Activated CD8-positive, alpha-beta memory T cell treated with anti-CD3 and anti-CD28 coated beads, Interleukin-2, amount 10 ng/mL, durations not matched to agents 7 days and 5 days (primary cell): ENCODE results near the gene ELP2. TPM values are rescaled to one million over a fixed set of nuclear protein-coding genes. Genes with fewer than 3 reads are reported as not detected.

Experiments used
- ATAC-seq: fragments of 150-1000 bp; cut with Tn5 transposase; one replicate; pipeline ENCODE4 v1.10.0; 2021; ENCODE audit warnings: moderate library complexity
- CTCF ChIA-PET: fragments of 350-600 bp; sonication (Branson Sonifier 250); formaldehyde crosslinking; loops from one replicate; lab custom pipeline; 2021; ENCODE audit warnings: antibody characterized with exemption; lab: Charles Lee
- DNase-seq: peaks from one replicate; pipeline ENCODE4 v3.0.0-alpha.2; 2020
- H3K27ac Mint-ChIP-seq: one replicate; pipeline ENCODE4 v1.8.0; 2021; ENCODE audit warnings: mild to moderate bottlenecking, mixed read lengths
- H3K27me3 Mint-ChIP-seq: one replicate; pipeline ENCODE4 v1.8.0; 2021; ENCODE audit warnings: mixed read lengths
- H3K36me3 Mint-ChIP-seq: one replicate; pipeline ENCODE4 v1.8.0; 2021; ENCODE audit warnings: mild to moderate bottlenecking, mixed read lengths
- H3K4me1 Mint-ChIP-seq: one replicate; pipeline ENCODE4 v1.8.0; 2021; ENCODE audit warnings: mixed read lengths
- H3K4me3 Mint-ChIP-seq: one replicate; pipeline ENCODE4 v1.8.0; 2021; ENCODE audit warnings: mild to moderate bottlenecking, moderate library complexity, mixed read lengths
- H3K9me3 Mint-ChIP-seq: one replicate; pipeline ENCODE4 v1.8.0; 2022; ENCODE audit warnings: low read depth, mixed read lengths
- total RNA-seq, 2 experiments: library from RNA; stranded (reverse); gene quantifications; one replicate each; pipeline ENCODE4 v1.2.3, GENCODE V29; 2021

Gene ELP2
- total RNA-seq, 2 experiments from 2014 or later = 58.8 to 67.6 TPM

DNA sequence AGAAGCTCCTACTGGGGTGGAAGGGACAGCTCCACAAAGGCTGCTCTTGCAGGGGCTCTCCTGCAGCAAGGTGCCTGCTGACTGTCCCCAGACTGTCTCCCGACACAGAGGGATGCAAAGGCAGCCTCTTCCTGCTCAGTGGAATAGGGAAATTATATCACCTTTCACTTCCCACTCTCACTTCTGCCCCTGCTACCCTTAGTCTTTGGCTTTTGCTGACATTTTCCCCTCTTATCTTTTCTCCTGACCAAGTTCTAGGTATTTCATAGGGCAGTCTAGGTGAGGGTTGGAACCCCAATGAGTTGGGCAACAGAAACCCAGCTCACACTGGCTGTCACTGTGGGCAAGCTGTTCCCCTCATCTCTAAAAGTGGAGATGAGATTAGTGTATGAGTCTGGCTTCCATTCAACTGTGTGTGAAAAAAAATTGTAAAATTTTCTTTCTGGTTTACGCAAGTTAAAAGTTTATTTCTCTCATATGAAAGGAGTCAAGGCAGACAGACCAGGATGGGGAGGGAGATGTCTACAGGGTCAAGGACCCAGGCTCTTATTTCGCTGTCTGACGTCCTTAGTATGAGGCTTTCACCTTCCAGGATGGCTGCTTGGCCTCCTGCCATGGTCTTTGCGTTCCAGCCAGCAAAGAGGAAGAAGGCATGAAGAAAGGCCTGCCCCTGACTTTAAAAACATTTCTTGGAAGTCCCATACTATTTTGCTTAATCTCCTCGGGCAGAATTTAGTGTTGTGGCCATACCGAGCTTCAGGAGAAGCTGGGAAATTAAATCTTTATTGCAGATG is 50.1 kb downstream of the ELP2 start:
- Mint-ChIP-seq H3K27me3 (no peaks in the 10 kb centered on the region), H3K4me3 (no peak overlapping the region), H3K4me1 (peaks cover 14% of the 10 kb centered on the region), H3K27ac (no peak overlapping the region), H3K36me3 (peaks cover 14% of the 10 kb centered on the region), H3K9me3 (no peaks in the 10 kb centered on the region)
- CTCF ChIA-PET = no interaction called here
- no peak for ATAC-seq
- no peak for DNase-seq

DNA sequence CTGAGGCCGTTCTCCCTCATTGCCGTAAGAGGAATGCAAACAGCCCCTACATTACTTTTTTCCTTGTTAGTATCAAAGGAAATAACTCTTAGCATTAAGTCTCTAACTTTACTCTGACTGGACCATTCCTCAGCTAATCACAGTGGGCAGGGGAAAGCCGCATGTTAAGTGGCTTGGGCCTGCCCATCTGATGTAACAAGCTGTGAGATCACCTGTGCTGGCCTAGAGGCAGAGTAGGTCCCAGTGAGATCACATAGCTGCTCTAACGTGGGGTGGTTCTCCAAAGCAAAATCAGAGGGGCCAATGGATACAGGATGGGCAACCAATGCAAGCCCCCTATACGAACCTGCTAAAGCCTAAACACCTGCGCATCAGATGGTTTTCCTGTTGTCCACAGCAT is 51.7 kb downstream of the ELP2 start:
- H3K27ac Mint-ChIP-seq = no peak overlapping the region
- DNase-seq (no peak), ATAC-seq (no peak)
- CTCF ChIA-PET = interaction anchor here (0.5 to 1.0 kb wide), 2 partner anchors 9 to 48 kb away, joined by 3 read pairs; no protein-coding TSS in a partner anchor
- no peaks in the 10 kb centered on the region for H3K27me3 Mint-ChIP-seq
- H3K9me3 Mint-ChIP-seq = no peaks in the 10 kb centered on the region
- H3K4me1 Mint-ChIP-seq = peaks cover 7% of the 10 kb centered on the region
- peaks cover 6% of the 10 kb centered on the region for H3K36me3 Mint-ChIP-seq
- H3K4me3 Mint-ChIP-seq = no peak overlapping the region

DNA sequence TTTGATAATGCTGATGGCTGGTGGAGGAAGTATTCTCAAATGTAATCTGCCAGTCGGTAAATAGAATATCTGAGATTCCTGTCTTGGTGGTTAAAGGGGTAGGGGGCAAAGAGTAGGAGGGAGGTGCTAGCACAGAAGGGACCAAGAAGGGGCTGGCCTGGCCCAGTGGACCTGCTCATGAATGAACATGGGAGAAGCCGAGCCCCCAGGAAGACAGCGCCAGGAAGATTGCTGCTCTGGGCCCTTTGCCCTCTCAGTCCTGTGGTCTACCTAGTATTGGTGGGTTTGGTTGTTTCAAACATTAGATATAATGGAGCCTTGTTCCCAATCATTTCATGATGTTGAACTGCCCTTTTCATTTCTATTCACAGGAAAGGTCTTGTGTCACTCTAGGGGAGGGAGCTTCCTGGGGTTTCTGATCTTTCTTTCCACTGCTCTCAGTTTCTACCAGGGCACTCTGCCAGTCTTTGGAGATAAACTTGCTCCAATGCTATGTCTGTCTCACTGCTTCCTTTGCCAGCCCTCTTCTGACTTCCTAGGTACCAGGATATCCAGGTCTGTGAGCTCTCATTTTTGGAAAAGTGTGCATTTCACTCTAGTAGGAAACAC is 52.3 kb downstream of the ELP2 start:
- H3K27ac Mint-ChIP-seq = no peak overlapping the region
- CTCF ChIA-PET = interaction anchor here (0.5 to 1.0 kb wide), 2 partner anchors 9 to 49 kb away, joined by 3 read pairs; no protein-coding TSS in a partner anchor
- DNase-seq (no peak), ATAC-seq (no peak)
- H3K9me3 Mint-ChIP-seq = no peaks in the 10 kb centered on the region
- H3K27me3 Mint-ChIP-seq = no peaks in the 10 kb centered on the region
- peaks cover 4% of the 10 kb centered on the region for H3K36me3 Mint-ChIP-seq
- peaks cover 9% of the 10 kb centered on the region for H3K4me1 Mint-ChIP-seq
- H3K4me3 Mint-ChIP-seq = no peak overlapping the region

DNA sequence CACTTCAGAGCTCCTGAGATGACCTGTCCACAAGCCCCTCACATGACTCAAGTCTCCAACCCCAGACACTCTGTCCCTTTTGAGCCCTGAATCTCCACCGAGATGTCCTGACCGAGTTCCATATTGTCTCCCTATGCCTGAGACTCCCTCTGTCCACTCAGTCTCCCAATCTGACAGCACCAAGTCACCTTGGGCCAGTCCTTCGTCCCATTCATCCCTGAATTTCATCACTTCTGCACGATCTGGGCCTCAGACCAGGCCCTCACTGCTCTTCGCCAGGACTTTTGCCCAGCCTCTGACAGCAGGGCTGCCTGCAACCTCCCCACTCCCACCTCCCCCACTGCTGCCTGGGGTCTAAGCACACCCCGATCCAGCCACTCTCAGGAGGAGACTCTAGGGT is 53.3 kb downstream of the ELP2 start:
- DNase-seq (no peak), ATAC-seq (no peak)
- peaks cover 3% of the 10 kb centered on the region for H3K27me3 Mint-ChIP-seq
- H3K27ac Mint-ChIP-seq = no peak overlapping the region
- H3K36me3 Mint-ChIP-seq = peaks cover 3% of the 10 kb centered on the region
- CTCF ChIA-PET = no interaction called here
- no peak overlapping the region for H3K4me3 Mint-ChIP-seq
- no peaks in the 10 kb centered on the region for H3K9me3 Mint-ChIP-seq
- peaks cover 10% of the 10 kb centered on the region for H3K4me1 Mint-ChIP-seq

DNA sequence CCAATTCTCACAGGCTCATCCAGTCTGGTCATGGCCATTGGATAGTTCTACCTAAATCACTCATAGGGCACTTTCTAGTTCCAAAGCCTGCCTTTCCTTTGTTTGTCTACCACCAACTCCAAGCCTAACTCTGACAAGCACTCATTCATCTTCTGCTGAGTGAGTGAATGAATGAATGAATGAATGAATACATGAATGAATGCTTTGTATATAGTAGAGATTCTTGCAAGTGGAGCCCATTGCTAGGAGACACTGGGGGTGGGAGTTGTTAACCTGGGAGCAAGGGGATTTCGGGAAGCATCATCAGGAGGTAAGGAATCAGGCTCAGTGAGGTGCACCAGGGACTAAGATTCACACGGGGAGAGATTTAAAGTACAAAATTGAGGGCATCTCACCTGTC is 54.3 kb downstream of the ELP2 start:
- DNase-seq (no peak), ATAC-seq (no peak)
- no peaks in the 10 kb centered on the region for H3K36me3 Mint-ChIP-seq
- H3K27ac Mint-ChIP-seq = no peak overlapping the region
- H3K9me3 Mint-ChIP-seq = no peaks in the 10 kb centered on the region
- peaks cover 19% of the 10 kb centered on the region for H3K4me1 Mint-ChIP-seq
- H3K27me3 Mint-ChIP-seq = peaks cover 13% of the 10 kb centered on the region
- CTCF ChIA-PET = no interaction called here
- no peak overlapping the region for H3K4me3 Mint-ChIP-seq

DNA sequence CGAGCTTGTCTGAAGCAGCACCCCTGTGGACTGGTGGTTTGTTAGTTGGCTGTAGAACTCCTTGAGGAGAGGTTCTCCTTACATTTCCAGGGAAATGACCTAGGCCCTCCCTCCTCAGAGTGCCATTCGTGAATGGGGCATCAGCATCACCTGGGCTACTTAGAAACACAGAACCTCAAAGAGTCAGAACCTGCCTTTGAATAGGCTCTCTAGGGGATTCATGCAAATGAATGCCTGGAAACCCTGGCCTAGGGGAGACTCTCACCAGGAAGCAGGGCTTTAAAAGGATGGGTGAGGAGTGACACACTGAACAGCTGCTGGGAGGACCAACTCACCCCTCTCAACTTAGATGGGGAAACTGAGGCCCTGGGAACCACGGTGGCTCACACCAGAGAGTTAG is 55.5 kb downstream of the ELP2 start:
- peaks cover 21% of the 10 kb centered on the region for H3K27me3 Mint-ChIP-seq
- H3K27ac Mint-ChIP-seq = no peak overlapping the region
- H3K9me3 Mint-ChIP-seq = no peaks in the 10 kb centered on the region
- no peak overlapping the region for H3K4me3 Mint-ChIP-seq
- H3K4me1 Mint-ChIP-seq = peaks cover 14% of the 10 kb centered on the region
- DNase-seq (no peak), ATAC-seq (no peak)
- CTCF ChIA-PET = no interaction called here
- no peaks in the 10 kb centered on the region for H3K36me3 Mint-ChIP-seq

DNA sequence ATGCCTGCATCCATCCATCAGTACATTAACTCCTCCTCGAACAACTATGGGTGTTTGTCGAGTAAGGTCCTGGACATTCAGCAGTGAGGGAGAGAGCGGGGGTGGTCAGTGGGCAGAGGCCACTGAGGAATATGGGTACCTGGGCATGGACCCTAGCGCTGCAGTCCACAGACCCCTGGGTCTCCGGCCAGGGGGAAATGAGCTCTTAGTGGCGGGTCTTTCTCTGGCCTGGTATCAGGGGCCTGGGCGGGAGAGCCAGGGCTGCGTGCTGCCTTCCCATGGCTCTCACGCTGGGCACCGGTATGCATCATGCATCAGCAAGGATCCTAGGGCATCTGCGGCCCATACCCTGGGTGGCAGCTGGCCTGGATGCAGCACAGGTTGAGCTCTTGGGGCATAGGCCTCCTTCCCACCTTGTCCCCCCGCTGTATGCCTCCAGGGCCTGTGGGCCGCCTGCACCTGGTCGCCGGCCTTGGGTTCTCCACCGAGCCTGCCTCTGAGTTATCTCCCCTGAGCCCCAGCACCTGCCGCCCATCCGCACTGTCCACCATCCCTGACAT is 56.3 kb downstream of the ELP2 start:
- DNase-seq = no peak
- peaks cover 14% of the 10 kb centered on the region for H3K4me1 Mint-ChIP-seq
- CTCF ChIA-PET = no interaction called here
- peak overlapping the region; percentile 18 for H3K4me3 Mint-ChIP-seq
- no peak for ATAC-seq
- no peak overlapping the region for H3K27ac Mint-ChIP-seq
- H3K36me3 Mint-ChIP-seq = no peaks in the 10 kb centered on the region
- no peaks in the 10 kb centered on the region for H3K9me3 Mint-ChIP-seq
- H3K27me3 Mint-ChIP-seq = peaks cover 24% of the 10 kb centered on the region

DNA sequence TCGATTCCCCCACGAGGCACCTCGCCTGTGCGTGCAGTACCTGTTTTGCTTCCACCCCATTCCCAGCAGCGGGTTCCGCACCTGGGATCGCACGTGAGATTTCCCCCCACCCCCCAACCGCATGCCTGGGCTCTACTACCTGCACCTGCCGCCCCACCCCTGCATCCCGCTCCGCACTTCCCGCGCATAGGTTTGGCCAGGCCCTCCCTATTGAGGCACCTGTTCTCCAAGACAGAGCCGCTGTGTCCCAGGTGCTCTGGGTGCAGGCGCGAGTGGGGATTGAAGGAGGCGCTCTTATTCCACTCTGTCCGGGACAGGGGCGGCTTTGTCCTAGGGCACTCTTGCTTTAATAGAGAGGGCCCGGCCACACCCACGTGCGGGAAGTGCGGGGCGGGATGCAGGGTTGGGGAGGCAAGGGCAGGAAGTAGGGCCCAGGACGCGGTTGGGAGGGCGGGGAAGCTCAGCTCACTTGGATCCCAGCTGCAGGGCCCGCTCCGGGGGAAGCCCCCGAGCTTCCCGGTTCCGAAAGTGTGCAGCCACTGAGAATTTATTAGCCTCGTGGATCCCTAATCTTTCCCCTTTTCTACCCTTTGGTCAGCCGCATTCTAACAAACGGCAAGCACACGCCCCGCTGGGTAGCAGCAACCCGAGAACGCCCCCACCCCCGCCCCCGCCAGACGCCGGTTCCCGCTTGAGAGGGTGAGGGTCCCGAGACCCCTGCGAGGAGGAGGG is 56.9 kb downstream of the ELP2 start:
- H3K27me3 Mint-ChIP-seq = peaks cover 26% of the 10 kb centered on the region
- peak overlapping the region; percentile 71 for H3K4me3 Mint-ChIP-seq
- no peak overlapping the region for H3K27ac Mint-ChIP-seq
- ATAC-seq (peak; percentile 32), DNase-seq (peak; percentile 51)
- H3K9me3 Mint-ChIP-seq = no peaks in the 10 kb centered on the region
- no peaks in the 10 kb centered on the region for H3K36me3 Mint-ChIP-seq
- peaks cover 14% of the 10 kb centered on the region for H3K4me1 Mint-ChIP-seq
- CTCF ChIA-PET = no interaction called here

DNA sequence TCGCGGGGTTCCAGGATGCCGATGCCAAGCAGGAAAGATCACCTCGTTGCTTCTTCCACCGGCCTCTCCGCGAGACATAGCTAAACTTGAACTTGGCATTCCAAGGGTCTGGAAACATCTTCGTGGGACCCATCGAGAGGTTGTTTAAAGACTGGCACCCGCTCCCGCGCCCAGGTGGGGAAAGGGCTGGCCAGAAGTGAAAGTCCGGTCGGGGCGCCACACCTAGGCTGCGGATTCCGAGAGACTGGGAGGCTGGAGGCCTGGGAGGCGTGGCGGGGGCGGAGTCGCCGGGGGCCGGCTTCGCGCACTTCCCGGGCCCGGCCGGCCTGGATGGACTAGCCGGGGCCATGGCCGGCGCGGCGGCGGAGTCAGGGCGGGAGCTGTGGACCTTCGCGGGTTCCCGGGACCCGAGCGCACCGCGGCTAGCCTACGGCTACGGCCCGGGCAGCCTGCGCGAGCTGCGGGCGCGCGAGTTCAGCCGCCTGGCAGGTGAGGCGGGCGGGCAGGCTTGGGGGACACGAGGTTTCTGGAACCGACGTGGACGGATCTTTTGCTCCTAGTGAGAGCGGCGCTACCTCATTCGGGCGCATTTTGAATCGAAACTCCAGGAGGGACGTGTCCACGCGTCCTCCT is 57.6 kb downstream of the ELP2 start, which contains the start of gene MOCOS:
TSS of gene MOCOS (plus strand) at position 305 of the 633 bp plus-strand sequence. CDS start at position 348, 43 bp downstream.
- DNase-seq (peak; percentile 56), ATAC-seq (peak; percentile 96)
- no peak within 1 kb of the TSS for H3K27ac Mint-ChIP-seq
- CTCF ChIA-PET = no interaction called here
- peaks cover 31% of the 10 kb centered on the region for H3K27me3 Mint-ChIP-seq
- no peaks in the 10 kb centered on the region for H3K9me3 Mint-ChIP-seq
- no peaks in the 10 kb centered on the region for H3K36me3 Mint-ChIP-seq
- peaks cover 14% of the 10 kb centered on the region for H3K4me1 Mint-ChIP-seq
- peak within 1 kb of the TSS; percentile 71 for H3K4me3 Mint-ChIP-seq

DNA sequence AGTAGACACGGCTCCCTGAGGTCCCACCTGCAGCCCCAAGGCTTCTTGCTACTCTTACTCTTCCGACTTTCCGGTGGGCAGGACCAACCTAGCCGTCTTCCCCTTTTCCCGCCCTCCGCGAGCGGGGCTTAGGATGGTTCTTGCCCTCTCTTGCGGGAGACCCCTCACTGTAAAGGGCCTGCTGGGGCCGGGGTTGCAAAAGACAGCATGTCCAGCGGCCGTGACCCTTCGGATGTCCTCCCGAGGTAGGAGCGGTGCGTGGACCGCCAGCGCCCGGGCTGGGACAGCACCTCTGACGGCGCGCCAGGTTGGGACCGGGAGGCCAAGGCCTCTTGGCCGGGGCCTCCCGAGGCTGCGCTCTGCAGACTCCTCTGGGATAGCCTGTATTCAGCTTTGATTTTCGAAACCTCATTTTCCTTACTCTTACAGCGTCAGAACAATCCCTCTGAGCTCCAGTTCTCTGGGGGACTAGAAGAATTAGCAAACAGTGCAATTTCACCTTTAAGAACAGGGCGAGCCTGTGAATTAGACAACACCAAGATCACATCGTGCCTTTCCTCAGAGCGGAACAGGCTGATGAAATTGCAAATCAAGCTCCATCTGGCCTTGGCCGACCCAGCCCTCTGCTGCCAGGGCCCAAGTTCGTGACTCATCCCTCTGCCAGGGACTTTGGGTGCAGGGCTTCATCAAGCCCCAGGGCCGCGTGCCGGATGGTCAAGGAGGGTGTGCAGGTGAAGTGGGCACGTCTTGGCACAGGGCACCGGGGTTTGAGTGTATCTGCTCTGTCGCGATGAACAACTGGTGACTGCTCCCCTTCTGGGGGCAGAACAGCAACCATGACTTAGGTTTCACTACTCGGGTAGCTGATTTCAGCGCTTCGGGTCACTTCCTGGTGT is 58.4 kb downstream of the ELP2 start:
- Mint-ChIP-seq H3K27me3 (peaks cover 31% of the 10 kb centered on the region), H3K4me3 (peak overlapping the region; percentile 57), H3K36me3 (no peaks in the 10 kb centered on the region), H3K4me1 (peaks cover 14% of the 10 kb centered on the region), H3K27ac (no peak overlapping the region), H3K9me3 (no peaks in the 10 kb centered on the region)
- DNase-seq (no peak), ATAC-seq (peak; percentile 16)
- CTCF ChIA-PET = no interaction called here

DNA sequence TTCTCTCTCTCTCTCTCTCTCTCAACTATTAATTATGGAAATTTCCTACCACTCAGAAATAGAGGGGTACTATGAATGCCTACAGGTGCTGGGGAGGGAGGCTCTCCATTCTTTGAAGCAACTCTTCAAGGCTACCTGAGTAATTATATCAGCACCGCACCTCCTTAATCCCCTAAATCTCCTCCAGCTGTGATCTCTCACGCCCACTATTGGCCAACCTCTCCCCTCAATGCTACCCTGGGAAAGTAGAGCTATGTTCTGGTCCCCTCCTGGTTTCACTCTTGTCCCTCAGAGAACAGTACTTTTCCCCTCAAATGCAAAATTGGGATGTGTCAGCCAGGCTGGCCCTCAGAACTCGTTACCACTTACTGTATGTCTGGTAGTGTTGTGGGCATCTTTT is 59.2 kb downstream of the ELP2 start:
- CTCF ChIA-PET = no interaction called here
- DNase-seq (peak; percentile 22), ATAC-seq (no peak)
- peak overlapping the region; percentile 18 for H3K4me3 Mint-ChIP-seq
- no peaks in the 10 kb centered on the region for H3K9me3 Mint-ChIP-seq
- peaks cover 36% of the 10 kb centered on the region for H3K27me3 Mint-ChIP-seq
- H3K4me1 Mint-ChIP-seq = peaks cover 14% of the 10 kb centered on the region
- H3K27ac Mint-ChIP-seq = no peak overlapping the region
- H3K36me3 Mint-ChIP-seq = no peaks in the 10 kb centered on the region

DNA sequence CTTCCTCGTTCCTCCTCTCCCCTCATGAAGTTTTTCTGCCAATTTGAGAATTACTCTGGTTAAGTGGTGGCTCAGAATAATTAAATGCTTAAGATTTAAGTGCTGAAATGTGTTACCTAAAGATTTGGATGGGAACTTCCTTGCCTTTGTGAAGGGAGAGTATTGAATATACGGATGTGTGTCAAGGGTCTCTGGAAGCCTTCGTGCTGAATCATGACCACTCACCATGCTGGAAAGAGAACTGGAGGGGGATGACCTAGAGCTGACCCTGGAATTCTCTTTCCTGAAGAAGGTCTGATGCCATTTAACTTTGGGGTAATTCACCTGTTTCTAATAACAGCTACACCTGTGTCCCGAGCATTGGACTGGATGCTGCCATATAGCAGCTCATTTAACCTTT is 59.8 kb downstream of the ELP2 start:
- Mint-ChIP-seq H3K9me3 (no peaks in the 10 kb centered on the region), H3K27ac (no peak overlapping the region), H3K4me3 (no peak overlapping the region), H3K4me1 (peaks cover 14% of the 10 kb centered on the region), H3K27me3 (peaks cover 36% of the 10 kb centered on the region), H3K36me3 (no peaks in the 10 kb centered on the region)
- DNase-seq = no peak
- CTCF ChIA-PET = no interaction called here
- ATAC-seq = no peak
